Daoy (cell line): ENCODE measurements around the gene DHX36. TPM values are rescaled to one million over a fixed set of nuclear protein-coding genes. Genes with fewer than 3 reads are reported as not detected.

Experiments used
- DNase-seq: peaks from one replicate; pipeline ENCODE4 v3.0.0-alpha.2; 2015; ENCODE audit warnings: low read depth
- total RNA-seq: library from RNA; depleted of rRNA; stranded (reverse); fragments of >200 nt; shearing (Covaris generic); gene quantifications from 2 replicates; pipeline ENCODE4 v1.2.3, GENCODE V29; 2014; rRNA removed

Gene DHX36
- 51.9 and 52.2 TPM in 2 replicates for total RNA-seq

- DNase-seq = peak; percentile 93
These were observed at the start of gene DHX36 for GRCh38 chr3:154323891-154324738. TSS of gene DHX36 (minus strand) at chr3:154324487. CDS start at chr3:154324416, 71 bp downstream.

GRCh38 chr3:154367221-154367620 is 42.9 kb upstream of the DHX36 start:
- no peak for DNase-seq

GRCh38 chr3:154364849-154365248 is 40.6 kb upstream of the DHX36 start:
- DNase-seq = no peak

GRCh38 chr3:154361099-154361498 is 36.8 kb upstream of the DHX36 start:
- no peak for DNase-seq

- DNase-seq = no peak
These were observed 31.7 kb upstream of the DHX36 start for GRCh38 chr3:154356009-154356408.

- no peak for DNase-seq
These were observed 24.9 kb upstream of the DHX36 start for GRCh38 chr3:154349223-154349622.

- DNase-seq = no peak
These were observed 21.3 kb upstream of the DHX36 start for GRCh38 chr3:154345422-154346122.

GRCh38 chr3:154338570-154338969 is 14.3 kb upstream of the DHX36 start:
- DNase-seq = no peak

- no peak for DNase-seq
These were observed 13.7 kb upstream of the DHX36 start for GRCh38 chr3:154338008-154338407.

- peak; percentile 13 for DNase-seq
These were observed 10.7 kb upstream of the DHX36 start for GRCh38 chr3:154334973-154335420.

- DNase-seq = no peak
These were observed 3.6 kb upstream of the DHX36 start for GRCh38 chr3:154327871-154328270.

GRCh38 chr3:154324919-154325318 is 632 bp upstream of the DHX36 start:
- DNase-seq = no peak

- no peak for DNase-seq
These were observed 7.1 kb downstream of the DHX36 start for GRCh38 chr3:154316974-154317767.

GRCh38 chr3:154314152-154314551 is 10.1 kb downstream of the DHX36 start:
- DNase-seq = no peak

- DNase-seq = no peak
These were observed 13.4 kb downstream of the DHX36 start for GRCh38 chr3:154310840-154311239.

GRCh38 chr3:154307363-154307762 is 16.9 kb downstream of the DHX36 start:
- no peak for DNase-seq

GRCh38 chr3:154304936-154305335 is 19.4 kb downstream of the DHX36 start:
- DNase-seq = no peak

GRCh38 chr3:154304116-154304786 is 20.0 kb downstream of the DHX36 start:
- DNase-seq = no peak

GRCh38 chr3:154301561-154301960 is 22.7 kb downstream of the DHX36 start:
- no peak for DNase-seq

- DNase-seq = no peak
These were observed 30.3 kb downstream of the DHX36 start for GRCh38 chr3:154294016-154294415.

- no peak for DNase-seq
These were observed 34.1 kb downstream of the DHX36 start for GRCh38 chr3:154290187-154290586.

- no peak for DNase-seq
These were observed 39.1 kb downstream of the DHX36 start for GRCh38 chr3:154285221-154285620.
